ENCODE data around the gene SLC38A10.

The SLC38A10 gene

DNA sequence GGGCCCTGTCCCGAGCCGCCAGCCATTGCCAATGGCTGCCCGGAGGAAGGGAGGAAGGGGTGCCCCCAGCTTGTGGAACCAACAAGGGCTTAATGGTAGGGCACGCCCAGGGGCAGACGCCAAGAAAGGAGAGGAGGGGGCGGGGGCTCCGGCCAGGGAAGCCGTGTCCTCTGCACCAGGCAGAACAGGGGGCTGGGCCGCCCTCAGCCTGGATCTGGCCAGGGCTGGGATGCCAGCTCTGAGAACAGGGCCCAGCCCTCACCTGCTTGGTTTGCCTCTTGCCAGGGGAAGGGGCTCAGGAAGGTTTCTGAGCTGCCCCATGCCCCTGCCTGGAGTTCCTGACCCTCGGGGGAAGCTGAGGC lies 35.8 kb upstream of the SLC38A10 start:
- no peak for DNase-seq (ENCODE audit: low spot score)

DNA sequence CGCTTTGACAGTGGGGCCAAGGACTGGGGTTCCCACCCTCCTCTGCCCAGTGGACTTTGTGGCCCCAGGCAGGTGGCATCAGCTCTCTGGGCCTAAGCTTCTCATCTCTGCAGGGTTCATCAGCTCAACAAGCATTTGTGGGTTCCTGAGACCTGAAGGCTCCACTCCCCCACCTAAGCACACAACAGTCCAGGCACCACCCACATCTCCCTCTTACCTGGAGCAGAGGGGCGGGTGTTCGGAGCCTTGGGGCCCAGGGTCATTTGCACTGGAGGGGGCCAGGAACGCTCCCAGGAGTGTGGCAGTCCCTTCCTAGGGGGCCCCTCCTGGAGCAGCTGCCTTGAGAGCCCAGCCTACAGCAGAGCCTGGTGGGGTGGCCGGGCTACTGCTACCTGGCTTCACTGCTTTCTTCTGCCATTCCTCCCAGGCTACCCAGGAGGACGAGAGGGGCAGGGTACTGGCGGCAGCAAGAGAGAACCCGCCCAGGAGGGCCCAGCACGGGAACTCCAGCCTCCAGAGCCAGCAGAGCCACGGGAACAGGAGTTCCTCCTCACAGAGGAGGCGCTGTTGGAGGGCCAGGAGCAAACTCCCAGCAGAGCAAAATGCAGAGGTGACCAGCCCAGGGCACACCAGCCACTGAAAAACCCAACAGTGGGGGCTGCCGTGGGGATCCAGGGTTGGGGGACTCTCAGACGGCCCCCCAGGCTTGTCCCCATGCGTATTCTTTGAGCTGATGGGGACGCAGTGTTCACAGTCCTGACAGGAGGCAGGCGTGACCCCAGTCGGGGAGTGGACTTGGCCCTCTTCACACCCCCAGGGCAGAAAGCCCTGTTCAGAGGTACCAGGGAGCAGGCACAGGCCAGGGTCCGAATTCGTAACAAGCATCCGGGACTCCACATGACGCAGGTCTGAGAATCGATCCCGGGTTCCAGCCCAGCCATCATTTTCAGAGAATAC lies 35.1 kb upstream of the SLC38A10 start:
- DNase-seq (ENCODE audit: low spot score) = no peak

DNA sequence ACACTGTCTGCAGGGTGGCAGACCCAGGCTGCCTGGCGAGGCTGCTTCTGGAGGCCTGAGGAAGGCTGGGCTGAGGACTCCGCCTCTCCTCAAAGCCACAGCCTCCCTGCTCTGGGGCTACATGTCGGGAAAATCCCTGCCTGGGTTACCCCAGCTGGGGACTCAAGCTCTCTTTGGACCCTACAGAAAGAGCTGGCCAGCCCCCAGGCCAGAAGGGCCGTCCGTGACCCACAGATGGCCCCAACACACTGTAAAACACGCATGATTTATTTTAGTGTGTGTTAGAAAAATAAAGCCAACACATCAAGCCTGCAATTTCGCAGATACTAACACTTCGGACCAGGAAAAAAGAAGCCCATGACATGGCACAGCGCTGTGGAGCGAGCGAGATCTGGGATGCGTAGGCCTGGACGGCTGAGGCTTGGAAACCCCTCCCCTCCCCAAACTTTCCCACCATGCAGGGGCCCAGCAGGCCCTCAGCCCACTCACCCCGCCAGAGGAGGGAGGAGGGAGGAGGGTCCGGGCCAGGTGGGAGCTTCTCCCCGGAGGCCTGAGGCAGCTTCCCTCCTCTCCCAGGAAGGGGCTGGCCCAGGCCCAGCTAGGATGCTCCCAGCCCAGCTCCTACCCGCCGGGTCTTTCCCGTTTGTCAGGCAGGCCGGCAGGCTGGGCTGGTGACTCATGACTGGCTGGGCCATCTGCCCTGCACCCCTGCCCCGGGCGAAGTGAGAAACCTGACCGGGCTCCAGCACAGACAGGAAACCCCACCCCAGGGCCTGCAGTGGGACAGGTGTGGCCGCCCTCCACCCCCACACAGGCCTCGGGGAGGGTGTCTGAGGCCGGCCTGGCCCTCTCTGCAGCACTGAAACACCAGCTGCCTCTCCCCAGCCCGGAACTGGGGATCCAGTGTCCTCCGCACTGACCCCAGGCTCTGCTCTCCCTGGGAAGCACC lies 34.1 kb upstream of the SLC38A10 start:
- DNase-seq (ENCODE audit: low spot score) = peak; percentile 85

DNA sequence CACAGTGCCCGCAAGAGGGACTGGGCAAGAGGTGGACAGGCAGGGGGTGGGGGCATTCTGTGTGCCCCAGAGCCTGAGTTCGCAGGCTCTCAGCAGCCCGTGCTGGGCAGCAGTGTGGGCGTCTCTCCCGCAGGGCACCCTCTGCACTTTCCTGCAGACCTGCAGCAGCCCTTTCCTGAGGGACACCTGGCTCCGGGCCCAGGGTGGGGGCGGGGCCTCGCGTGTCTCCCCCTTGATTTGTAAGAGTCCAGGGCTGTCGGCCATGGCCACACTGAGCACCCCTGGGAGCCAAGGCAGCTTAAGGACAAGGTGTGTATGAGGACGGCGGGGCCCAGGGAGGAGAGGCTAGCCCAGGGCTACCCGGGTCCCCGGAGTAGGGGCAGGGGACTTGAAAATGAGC lies 33.4 kb upstream of the SLC38A10 start:
- no peak for DNase-seq (ENCODE audit: low spot score)

DNA sequence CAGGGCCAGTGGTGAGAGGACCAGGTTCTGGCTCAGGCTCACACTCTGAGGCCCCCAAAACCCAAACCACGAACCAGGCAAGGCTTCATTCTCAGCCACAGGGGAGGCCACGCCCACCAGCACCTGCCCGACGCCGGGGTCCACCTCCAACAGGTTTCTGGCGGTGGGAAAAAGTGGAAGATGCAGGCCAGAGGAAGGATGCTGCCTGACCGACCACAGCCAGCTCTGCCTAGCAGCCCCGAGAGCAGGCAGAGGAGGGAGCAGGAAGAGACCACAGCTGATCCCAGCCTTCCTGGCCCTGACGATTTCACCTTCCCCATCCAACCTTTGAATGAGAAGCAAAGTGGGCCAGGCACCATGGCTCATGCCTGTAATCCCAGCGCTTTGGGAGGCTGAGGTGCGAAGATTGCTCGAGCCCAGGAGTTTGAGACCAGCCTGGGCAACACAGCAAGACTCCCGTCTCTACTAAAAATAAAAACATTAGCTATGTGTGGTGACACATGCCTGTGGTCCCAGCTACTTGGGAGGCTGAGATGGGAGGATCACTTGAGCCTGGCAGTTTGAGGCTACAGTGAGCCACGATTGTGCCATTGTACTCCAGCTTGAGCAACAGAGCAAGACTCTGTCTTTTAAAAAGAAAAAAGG lies 30.7 kb upstream of the SLC38A10 start:
- DNase-seq (ENCODE audit: low spot score) = no peak

DNA sequence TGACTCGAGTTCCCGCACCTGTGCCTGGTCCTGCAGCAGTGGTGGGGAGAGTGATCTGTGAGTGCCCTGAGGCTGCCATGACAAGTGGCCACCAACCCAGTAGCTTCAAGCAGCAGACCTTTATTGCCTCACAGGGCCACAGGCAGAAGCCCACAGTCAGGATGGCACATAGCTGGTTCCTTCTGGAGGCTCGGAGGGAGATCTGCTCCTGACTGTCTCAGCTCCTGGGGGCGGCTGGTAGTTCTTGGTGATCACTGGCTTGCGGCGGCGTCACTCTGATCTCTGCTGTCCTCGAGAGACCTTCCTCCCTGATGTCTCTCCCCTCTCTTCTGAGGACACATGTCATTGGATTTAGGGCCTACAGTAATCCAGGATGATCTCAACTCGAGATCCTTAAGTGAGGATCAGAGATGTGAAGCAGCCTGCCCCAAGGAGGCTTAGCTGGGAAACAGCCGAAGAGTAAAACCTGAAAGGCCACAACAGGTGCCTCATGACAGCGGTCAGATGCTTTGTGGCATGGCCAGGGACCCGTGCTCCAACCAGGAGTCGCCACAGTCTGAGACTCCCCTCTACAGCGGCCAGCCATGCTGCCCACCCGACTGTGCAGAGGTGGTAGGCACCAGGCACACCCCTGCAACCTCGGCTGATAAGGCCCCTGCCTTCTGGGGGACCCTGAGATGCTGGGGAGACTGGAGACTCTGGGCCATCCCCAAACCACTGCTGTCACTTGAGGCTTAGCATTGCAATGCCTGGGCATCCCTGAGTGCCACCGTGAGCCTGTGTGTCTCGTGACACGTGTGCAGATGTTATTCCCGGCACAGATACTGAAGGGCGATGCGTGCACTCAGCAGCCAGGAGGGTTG lies 30.0 kb upstream of the SLC38A10 start:
- no peak for DNase-seq (ENCODE audit: low spot score)

DNA sequence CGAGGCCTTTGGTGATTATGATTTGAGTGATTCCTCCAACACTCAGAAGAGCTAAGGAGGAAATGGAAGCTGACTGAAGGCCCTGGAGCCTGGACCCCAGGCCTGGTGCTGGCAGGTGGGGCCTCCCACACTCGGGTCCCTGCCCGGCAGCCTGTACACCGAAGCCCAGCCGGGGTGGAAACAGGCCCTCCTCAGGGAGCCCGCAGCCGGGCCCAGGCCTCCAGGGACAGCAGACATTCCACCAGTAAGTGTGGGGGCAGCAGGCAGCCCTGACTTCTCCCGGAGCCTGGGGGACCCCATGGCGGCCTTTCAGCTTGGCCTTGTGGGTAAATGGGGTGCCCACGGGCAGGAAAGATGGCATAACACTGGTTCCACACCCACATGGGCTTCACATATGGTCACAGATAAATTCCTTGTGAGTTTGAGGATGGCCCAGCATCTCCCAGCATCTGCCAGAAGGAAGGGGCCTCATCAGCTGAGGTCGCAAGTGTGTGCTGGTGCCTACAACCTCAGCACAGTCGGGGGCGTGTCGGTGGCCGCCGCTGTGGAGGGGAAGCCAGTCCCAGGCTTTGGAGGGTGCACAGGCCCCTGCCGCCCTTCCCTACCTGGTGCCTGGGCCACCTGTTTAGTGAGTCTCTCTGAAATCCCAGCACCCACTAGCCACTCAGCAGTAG lies 29.2 kb upstream of the SLC38A10 start:
- no peak for DNase-seq (ENCODE audit: low spot score)

DNA sequence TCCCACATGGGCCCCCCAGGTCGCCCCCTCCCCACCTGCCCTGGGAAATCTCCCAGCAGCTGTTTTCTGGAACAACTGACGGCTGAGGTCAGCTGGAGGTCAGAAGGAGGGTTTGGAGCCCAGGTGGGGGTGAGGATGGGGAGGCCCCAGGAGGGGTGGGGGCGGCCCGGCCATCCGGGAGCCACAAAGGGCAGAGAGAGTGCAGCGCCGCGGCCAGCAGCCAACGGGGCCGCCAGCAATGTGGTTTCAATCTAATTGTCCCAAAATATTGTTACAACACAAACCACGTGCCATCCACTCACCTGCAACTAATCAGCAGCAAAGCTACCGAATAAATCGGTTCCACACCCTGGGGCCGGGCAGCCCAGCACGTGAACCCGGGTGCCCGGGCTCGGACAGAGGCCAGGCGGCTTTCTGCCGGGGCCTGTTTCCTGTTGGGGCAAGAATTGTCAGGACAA lies 28.3 kb upstream of the SLC38A10 start:
- DNase-seq (ENCODE audit: low spot score) = no peak

DNA sequence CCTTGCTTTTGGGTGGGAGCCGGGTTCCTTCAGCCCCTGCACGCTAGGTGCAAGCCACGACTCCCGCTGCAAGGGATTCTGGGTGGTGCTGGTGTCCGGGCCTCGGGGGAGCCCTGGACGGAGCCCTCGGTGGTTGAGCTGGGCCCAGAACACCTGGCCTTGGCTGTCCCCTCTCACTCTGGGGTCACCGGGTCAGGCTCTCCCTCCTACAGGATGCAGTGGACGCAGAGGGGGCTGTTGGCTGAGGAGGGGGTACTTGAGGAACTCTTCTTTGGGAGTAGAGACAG lies 27.9 kb upstream of the SLC38A10 start:
- no peak for DNase-seq (ENCODE audit: low spot score)

DNA sequence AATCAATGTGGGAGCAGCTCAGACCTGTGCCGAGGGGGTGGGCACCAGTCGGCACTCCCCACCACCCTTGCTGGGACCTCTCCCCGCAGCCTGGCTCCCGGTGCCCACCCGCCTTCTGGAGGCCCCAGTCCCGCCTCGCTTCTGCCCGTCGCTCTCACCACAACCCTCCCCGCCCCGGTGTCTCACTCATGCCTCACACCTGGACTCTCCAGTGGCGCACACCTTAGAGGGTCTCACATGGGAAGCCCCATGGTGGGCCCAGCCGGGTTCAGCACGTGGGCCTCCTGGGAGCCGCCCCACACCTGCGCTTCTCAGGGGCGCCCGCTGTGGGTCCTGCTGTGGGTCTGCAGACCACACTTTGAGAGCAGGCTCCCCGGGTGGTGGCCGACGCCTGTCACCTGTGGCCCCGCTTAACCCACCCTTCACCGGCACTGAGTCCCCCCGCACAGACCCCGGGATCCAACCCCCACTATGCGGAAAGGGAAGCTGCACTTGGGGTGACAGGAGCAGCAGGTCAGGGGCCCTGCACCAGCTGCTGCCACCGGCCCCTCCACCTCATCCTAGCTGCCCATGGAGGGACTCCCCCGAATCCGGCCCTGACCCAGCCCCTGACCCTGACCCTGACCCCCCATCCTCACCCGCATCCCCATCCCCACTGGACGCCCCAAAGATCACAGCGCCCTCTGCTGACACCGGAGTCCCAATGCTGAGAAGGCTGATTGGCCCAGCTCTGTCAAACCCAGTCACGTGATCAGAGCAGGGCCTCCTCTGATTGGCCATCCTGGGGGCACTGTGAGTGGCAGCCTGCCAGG lies 27.4 kb upstream of the SLC38A10 start:
- peak; percentile 63 for DNase-seq (ENCODE audit: low spot score)

DNA sequence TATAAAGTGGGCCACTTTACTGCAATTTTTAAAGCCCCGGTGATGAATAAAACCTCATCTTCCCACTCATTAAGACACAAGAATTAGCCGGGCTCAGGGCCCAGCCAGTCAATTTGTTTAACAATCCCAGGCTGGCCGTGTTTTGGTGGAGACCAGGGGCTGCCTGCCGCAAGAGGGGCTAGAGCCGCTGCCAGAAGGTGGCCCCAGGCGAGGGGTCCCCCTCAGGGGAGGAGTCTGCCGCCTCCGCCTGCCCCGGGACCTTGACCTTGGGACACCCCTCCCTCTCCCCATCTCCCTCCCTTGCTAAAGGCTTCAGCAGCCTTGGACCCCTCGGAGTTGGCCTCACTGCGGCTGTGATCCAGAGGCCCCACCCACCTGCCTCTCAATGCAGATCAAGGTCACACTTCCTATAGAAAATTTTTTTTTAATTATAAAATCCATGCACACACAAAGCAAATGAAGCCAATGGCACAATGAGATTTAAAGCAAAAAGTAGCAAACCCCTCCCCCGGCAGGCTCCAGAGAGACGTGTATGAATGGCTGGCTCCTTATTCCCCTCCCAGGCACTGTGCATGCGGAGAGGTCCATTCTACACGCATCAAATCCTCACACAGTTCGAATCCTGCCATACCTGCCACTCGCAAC lies 23.0 kb upstream of the SLC38A10 start:
- DNase-seq (ENCODE audit: low spot score) = no peak

DNA sequence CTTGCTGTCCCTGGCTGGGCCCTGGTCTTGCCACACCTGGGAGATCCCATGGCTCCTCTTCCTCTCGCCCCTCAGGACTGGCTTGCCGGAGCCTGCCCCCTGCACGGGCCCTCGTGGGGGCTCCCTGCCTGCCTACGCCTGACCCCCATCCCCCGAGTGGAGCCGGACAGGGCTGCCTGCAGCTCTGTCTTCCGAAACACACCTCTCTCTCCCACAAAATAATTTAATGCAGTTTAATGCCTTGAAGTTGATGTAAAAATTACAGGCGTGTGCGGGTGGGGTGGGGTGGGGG lies 22.4 kb upstream of the SLC38A10 start:
- DNase-seq (ENCODE audit: low spot score) = no peak

DNA sequence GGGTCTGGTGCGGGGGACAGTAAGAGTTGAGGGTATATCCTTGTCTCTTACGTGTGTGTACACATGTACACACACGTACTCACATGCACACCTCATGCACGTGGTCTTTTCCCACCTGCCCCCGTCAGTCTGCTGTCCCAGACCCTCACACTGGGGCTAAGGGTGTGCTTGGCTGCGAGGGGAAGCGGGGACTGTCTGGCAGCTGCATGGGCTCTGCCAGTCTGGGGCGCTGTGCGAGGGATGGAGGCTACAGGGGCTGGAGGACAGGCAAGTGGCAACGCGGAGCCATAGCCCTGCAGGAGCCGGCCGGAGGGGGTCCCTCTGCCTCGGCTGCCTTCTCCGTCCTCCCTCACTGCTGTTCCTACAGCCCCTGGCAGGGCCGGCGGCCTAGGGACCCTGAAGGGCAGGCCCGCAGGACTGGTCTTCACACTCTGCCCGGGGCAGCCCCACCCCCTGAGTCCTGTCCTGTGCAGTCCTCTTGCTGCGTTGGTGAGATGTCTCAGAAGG lies 20.8 kb upstream of the SLC38A10 start:
- DNase-seq (ENCODE audit: low spot score) = no peak

DNA sequence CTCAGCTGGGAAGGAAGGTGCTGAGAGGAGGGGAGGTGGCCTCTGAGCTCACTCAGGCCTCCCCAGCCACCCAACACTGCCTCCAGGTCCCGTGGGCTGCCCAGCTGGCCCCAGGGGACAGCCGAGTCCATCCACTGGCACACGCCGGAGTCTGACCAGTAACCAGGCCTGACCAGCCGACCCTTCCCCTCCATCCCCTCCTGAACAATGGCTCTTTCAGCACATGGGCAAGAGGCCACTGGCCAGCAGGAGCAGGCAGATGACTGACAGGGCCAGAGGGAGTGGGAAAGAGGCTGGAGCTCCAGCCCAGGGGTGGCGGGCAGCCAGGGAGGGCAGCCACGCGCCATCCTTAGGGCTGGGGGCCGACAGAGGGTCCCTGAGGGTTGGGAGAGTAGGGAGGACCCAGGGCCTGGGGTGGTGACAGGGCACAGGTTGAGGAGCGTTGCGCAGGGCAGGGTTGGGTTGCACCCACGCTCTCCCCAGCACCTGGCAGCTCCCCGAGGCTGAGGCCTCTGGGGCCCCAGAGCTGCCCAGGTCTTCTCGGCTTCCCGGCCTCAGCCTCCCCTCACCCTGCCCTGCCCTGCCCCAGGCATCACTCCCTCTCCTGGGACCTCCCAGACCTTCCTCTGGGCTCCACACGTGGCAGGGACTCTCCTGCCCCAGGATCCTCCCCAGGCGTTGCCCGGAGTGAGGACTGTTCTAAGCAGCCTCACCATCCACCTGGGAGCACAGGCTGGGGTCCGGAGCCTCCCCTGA lies 20.2 kb upstream of the SLC38A10 start:
- no peak for DNase-seq (ENCODE audit: low spot score)

DNA sequence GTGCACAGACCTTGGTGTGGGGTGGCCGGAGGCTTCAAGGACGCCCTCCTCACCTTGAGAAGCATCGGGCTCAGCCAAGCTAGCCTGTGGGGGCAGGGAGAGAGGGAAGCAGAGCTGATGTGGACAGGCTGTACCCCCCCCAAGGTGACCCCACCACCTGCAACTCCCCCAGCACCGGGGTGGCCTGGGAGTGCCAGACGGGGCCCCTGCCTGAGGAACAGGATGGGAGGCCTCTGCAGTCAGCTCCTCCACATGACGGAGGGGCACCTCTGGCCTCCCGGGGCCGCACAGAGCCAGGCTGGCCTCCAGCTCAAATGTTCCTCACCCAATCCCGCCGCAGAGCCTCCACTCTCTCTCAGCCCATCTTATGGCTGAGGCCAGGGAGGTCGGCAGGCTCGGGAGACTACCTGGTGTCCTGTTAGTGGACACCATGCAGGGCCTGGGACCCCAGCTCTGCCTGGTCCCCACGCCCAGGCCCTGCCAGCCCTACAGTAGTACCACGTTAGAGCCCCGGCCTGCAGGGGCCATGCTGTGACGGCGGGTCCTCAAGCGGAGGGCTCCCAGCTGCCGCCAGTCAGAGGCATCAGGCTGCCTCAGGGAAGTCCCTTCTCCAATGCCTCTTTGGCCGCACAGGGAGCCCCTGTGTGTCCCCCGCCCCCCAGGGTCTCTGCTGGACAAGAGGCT lies 19.4 kb upstream of the SLC38A10 start:
- DNase-seq (ENCODE audit: low spot score) = no peak

DNA sequence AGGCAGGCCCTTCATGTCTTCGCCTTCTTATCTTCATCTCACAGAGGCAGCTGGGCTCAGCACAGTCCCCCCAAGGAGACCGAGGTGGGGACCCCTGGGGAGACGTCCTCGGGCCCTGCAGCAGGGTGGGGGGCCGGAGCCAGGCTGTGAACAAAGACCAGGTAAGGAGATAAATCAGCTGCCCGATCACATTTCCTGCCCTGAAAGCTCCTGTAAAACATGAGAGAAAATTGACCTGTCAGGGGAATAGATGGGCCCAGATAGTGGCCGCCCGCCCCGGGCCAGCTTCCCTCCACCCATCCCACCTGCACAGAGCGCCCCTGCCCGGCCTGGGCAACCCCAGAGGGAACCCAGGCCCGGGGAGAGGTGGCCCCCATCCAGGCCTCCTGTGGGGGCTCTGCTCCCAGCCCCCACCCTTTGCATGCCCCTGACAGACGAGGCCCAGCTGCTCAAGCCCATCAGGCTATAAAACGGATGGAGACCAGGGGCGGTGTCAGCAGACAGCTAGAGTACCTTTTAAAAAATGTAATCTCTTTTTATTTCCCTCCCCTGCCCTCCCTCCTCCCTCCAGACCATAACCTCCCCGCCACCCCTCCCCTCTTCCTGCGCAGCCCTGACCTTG lies 18.8 kb upstream of the SLC38A10 start:
- DNase-seq (ENCODE audit: low spot score) = no peak

DNA sequence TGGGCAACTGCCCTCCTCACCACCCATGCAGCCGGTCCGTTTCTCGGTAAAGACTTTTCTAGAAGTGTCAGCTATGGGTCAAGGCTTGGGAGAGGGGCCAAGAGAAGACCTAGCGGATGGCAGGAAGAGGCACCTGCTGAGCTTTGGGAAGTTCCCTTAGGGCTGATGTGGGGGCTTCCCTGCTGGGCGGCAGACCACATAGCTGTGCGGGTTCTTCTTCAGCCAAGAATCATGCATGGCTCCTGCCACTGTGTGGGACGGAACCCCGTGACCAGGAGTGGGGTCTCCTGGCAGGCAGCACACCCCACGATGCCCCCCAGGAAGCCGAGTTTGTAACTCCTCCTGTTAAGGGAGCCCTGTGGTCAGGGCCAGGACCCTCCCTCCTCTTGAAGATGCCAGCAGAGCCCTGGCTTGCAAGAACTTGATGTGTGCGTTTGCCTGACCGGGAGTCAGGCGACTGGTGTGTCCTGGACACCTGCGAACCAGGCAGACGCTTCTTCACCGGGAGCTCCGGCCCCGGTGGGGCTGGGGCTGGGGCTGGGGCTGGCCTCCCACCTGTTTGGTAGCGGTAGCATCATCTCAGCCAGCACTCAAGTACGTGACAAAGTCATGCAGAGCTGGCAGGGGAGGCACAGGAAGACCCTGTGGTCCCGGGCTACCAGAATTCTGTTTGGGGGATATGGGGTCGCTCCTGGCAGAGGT lies 17.7 kb upstream of the SLC38A10 start:
- DNase-seq (ENCODE audit: low spot score) = no peak

Data from COLO829 (cell line).